PC-9 (cell line): Measurements from ENCODE around the gene ZMYND15.
"Not testable (repeated sequence)": the region's sequence is repeated elsewhere in the genome, so short reads cannot be mapped to it uniquely, and the experiment has no call there.

Source experiments
- EZH2 ChIP-seq: fragments of 200-600 bp; sonication (generic); IDR thresholded peaks from 2 replicates; pipeline ENCODE4 v1.8.0; 2017; ENCODE audit warnings: antibody characterized with exemption, low read depth
- TF ChIP-seq, protein P1 (sequence below): fragments of 200-600 bp; sonication (generic); conservative IDR thresholded peaks from 2 replicates; pipeline ENCODE4 v1.6.1; 2017; ENCODE audit warnings: mixed run types, antibody characterized with exemption, mild to moderate bottlenecking, moderate library complexity

DNA sequence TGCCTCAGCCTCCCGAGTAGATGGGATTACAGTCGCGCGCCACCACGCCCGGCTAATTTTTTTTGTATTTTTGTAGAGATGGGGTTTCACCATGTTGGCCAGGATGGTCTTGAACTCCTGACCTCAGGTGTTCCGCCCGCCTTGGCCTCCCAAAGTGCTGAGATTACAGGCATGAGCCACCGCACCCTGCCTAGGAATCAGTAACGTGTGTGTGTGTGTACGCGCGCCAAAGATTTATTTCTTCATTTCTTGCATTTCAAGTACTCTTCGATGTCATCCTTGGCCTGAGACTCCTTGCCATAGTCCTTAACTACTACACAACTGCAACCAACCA lies 35.1 kb upstream of the ZMYND15 start:
- TF ChIP-seq EZH2: not testable (repeated sequence)
- TF ChIP-seq, protein P1, sequence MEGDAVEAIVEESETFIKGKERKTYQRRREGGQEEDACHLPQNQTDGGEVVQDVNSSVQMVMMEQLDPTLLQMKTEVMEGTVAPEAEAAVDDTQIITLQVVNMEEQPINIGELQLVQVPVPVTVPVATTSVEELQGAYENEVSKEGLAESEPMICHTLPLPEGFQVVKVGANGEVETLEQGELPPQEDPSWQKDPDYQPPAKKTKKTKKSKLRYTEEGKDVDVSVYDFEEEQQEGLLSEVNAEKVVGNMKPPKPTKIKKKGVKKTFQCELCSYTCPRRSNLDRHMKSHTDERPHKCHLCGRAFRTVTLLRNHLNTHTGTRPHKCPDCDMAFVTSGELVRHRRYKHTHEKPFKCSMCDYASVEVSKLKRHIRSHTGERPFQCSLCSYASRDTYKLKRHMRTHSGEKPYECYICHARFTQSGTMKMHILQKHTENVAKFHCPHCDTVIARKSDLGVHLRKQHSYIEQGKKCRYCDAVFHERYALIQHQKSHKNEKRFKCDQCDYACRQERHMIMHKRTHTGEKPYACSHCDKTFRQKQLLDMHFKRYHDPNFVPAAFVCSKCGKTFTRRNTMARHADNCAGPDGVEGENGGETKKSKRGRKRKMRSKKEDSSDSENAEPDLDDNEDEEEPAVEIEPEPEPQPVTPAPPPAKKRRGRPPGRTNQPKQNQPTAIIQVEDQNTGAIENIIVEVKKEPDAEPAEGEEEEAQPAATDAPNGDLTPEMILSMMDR: not testable (repeated sequence)
